Loucy (cell line): ENCODE results near the gene MYEOV.

Source experiments
- CTCF ChIP-seq: fragments of 200-600 bp; sonication (generic); conservative IDR thresholded peaks from 2 replicates; pipeline ENCODE4 v1.5.1; 2014; ENCODE audit warnings: mild to moderate bottlenecking, antibody characterized with exemption, low read length
- EZH2phosphoT487 ChIP-seq: fragments of 200-600 bp; IDR thresholded peaks from 2 replicates; pipeline ENCODE4 v1.6.1; 2018; ENCODE audit warnings: antibody characterized with exemption, mild to moderate bottlenecking, moderate library complexity, borderline replicate concordance

DNA sequence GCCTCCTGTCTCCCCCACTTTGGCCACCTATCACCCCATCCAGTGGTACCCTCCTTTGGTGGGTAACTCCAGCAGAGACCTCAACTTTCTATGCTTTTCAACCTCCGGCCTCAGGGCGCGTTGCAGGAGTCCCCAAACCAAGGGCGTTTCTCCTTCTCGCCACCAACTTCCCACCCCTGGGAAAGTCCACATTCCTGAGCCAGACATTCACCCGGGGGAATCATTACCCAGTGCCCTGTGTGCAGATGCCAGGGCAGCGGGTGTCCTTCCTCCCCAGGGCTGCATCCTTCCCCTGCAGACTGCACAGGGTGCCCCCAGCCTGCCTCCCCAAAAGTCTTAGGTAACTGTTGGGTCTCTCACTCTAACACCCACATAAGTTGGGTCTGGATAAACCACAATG is 26.4 kb downstream of the MYEOV start:
- TF ChIP-seq CTCF (no peak), EZH2phosphoT487 (no peak)
